NT2/D1 (cell line): ENCODE results near the gene MBD2.

Experiments used
- DNase-seq: peaks from one replicate; pipeline ENCODE4 v3.0.0-alpha.2; 2011; ENCODE audit warnings: low read depth, low spot score
- H3K27me3 ChIP-seq: 2 replicates; pipeline ENCODE4 v1.6.0; 2011; ENCODE audit warnings: mild to moderate bottlenecking; ENCODE audit not compliant: insufficient read length, insufficient read depth
- H3K36me3 ChIP-seq: 2 replicates; pipeline ENCODE4 v1.6.1; 2011; ENCODE audit warnings: mild to moderate bottlenecking, low read length, mixed read lengths; ENCODE audit not compliant: insufficient read depth, insufficient read length
- H3K4me1 ChIP-seq: 2 replicates; pipeline ENCODE4 v1.5.1; 2011; ENCODE audit not compliant: insufficient read depth, insufficient read length
- H3K4me3 ChIP-seq: 2 replicates; pipeline ENCODE4 v1.5.1; 2011; ENCODE audit warnings: low read depth; ENCODE audit not compliant: insufficient read length
- H3K9ac ChIP-seq: 2 replicates; pipeline ENCODE4 v1.6.0; 2011; ENCODE audit warnings: low read depth; ENCODE audit not compliant: insufficient read length
- H3K9me3 ChIP-seq: 2 replicates; pipeline ENCODE4 v1.5.1; 2011; ENCODE audit warnings: mild to moderate bottlenecking, low read length; ENCODE audit not compliant: insufficient read depth
- SUZ12 ChIP-seq: IDR thresholded peaks from 2 replicates; pipeline ENCODE4 v1.6.1; 2011; ENCODE audit not compliant: insufficient read length, insufficient read depth; ENCODE audit errors: extremely low read depth
- YY1 ChIP-seq: IDR thresholded peaks from 2 replicates; pipeline ENCODE4 v1.6.1; 2011; ENCODE audit not compliant: insufficient read length, insufficient read depth
- ZNF274 ChIP-seq: IDR thresholded peaks from 2 replicates; pipeline ENCODE4 v1.6.1; 2011; ENCODE audit warnings: mild to moderate bottlenecking, low read depth, low read length

MBD2 gene

DNA sequence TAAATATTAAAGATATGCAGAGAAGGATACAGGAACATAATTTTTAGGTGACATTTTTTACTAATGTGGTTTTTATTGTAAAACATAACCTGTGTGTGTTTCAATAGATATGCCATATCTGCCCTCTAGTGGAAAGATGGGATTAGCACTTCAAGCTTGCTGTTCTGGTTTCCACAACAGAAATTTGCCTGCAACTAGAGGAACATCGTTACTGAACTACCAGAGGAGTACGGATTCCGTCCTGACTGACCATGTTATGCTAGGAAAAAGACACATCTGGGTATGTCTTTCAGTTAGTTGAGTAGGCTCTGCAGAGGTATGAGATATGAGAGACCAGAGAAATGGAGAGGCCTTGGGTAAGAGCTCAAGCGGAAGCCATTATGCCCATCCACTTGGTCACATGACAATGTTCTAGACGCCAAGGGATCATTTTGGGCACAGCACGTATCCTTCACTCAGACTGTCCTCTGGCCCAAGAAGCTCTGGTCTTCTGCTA lies 104.9 kb downstream of the MBD2 start:
- no peak overlapping the region for H3K4me3 ChIP-seq

DNA sequence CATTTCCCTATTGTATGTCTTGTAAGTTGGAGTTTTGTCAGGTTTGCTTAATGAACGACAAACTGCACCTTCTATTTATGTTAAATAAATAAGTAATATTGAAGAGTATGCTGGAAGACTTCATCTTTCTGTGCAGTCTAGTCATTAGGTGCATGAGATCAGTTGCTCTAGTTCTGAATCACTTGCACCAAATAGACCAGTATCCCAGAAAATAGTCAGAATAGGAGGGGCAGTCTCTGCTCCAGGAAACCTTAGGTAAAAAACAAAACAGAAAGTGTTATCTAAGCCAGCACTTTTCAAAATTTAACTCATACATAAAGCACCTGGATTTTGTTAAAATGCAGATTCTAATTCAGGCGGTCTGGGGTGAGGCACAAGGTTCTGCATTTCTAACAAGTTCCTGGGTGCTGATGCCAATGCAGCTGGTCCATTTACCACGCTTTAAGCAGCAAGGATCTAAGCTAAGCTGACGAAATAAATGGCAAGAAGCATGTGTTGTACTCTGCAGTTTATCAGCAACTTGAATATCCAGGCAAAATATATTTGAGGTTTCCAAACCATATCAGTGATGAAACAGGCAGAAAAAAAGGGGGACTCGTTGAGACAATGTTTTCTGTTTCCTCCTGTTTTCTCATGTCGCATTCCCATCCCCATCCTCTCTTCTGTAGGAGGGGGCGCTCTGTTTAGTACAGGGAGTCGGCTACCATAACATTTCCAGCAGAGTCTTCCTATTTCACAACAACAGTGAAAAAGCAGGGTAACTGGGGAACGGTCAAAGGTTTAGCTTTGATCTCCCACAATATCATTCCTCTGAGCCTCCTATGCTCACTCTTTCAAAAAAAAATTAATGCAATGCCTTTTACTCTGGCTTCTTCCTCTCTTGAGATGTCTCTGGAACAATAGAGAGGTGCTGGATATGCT lies 106.4 kb downstream of the MBD2 start:
- no peaks in the 10 kb centered on the region for H3K36me3 ChIP-seq
- no peak for DNase-seq
- H3K27me3 ChIP-seq: no peaks in the 10 kb centered on the region
- H3K4me3 ChIP-seq: no peak overlapping the region
- no peak overlapping the region for H3K9ac ChIP-seq
- no peaks in the 10 kb centered on the region for H3K9me3 ChIP-seq
- H3K4me1 ChIP-seq: no peaks in the 10 kb centered on the region
- TF ChIP-seq SUZ12 (no peak), ZNF274 (no peak), YY1 (no peak)

More for the DNA sequence above, 104.9 kb downstream of the MBD2 start:
- no peaks in the 10 kb centered on the region for H3K27me3 ChIP-seq
- H3K9me3 ChIP-seq: no peaks in the 10 kb centered on the region
- H3K4me1 ChIP-seq: no peaks in the 10 kb centered on the region
- H3K9ac ChIP-seq: no peak overlapping the region
- peak; percentile 39 for DNase-seq
- no peak for TF ChIP-seq YY1
- no peak for TF ChIP-seq SUZ12
- no peak for TF ChIP-seq ZNF274
- H3K36me3 ChIP-seq: no peaks in the 10 kb centered on the region

DNA sequence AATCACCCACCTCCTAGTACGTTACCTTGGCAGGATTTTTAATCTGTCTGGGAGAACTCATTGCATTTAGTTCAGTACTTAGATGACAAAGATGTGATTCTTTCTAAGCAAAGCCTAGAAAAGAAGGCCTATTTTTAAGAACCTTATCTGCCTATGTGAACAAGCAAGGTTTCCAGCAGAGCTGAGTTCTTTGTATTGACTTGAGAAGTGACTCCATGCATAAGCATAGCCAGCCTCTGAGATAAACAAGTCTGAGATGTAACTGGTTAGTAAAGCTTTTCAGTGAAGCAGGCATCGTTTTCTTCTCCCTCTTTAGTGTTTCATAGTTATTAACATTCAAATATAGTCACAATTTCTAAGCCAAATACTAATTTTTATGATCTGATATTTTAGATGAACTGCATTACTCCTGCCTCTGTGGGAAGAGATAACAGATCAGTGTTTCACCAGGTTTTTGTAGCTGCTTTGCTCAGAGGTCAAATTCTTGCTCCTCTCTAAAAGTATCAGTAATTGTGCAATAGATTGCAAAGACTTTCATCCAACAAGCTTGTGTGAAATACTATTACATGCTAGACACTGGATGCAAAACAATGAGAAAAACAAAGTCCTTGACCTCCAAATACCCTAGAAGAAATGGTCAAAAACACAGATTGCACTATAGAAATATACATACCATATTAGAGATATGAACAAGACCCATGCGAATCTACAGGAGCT lies 107.8 kb downstream of the MBD2 start:
- TF ChIP-seq YY1 (no peak), ZNF274 (no peak)
- Histone ChIP-seq H3K27me3 (no peaks in the 10 kb centered on the region), H3K9me3 (no peaks in the 10 kb centered on the region), H3K4me1 (no peaks in the 10 kb centered on the region), H3K4me3 (no peak overlapping the region), H3K9ac (no peak overlapping the region), H3K36me3 (no peaks in the 10 kb centered on the region)
- no peak for DNase-seq

DNA sequence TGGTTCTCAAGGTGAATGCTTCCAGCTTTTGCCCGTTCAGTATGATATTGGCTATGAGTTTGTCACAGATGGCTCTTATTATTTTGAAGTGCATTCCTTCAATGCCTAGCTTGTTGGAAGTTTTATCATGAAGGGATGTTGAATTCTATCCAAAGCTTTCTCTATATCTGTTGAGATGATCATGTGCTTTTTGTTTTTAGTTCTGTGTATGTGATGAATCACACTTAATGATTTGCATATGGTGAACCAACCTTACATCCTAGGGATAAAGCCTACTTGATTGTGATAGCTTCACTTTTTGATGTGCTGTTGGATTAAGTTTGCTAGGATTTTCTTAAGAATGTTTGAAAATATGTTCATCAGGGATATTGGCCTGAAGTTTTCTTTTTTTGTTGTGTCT lies 112.1 kb downstream of the MBD2 start:
- Histone ChIP-seq H3K4me3 (no peak overlapping the region), H3K27me3 (no peaks in the 10 kb centered on the region), H3K9me3 (no peaks in the 10 kb centered on the region), H3K9ac (no peak overlapping the region), H3K36me3 (no peaks in the 10 kb centered on the region), H3K4me1 (no peaks in the 10 kb centered on the region)
- no peak for DNase-seq
- TF ChIP-seq ZNF274 (no peak), YY1 (no peak), SUZ12 (no peak)

DNA sequence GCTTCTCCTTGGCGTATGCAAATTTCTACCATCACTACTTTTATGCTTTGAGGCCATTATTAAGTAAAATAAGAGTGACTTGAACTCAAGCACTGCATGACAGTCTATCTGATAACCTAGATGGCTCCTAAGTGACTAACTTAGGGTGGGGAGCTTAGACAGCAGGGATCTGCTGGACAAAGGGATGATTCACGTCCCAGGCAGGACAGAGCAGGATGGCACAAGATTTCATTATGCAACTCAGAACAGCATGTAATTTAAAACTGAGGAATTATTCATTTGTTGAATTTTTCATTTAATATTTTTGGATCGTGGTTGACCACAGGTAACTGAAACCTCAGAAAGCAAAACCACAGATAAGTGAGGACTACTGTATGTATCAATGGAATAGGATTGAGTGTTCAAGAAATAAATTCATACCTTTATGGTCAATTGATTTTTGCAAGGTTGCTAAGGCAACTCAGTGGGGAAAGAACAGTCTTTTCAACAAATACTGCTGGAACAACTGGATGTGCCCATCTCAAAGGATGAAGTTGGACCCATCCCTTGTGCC lies 115.3 kb downstream of the MBD2 start:
- no peaks in the 10 kb centered on the region for H3K27me3 ChIP-seq
- no peaks in the 10 kb centered on the region for H3K36me3 ChIP-seq
- no peak overlapping the region for H3K9ac ChIP-seq
- H3K4me3 ChIP-seq: no peak overlapping the region
- DNase-seq: no peak
- no peaks in the 10 kb centered on the region for H3K4me1 ChIP-seq
- TF ChIP-seq YY1: no peak
- TF ChIP-seq ZNF274: no peak
- no peak for TF ChIP-seq SUZ12
- no peaks in the 10 kb centered on the region for H3K9me3 ChIP-seq

DNA sequence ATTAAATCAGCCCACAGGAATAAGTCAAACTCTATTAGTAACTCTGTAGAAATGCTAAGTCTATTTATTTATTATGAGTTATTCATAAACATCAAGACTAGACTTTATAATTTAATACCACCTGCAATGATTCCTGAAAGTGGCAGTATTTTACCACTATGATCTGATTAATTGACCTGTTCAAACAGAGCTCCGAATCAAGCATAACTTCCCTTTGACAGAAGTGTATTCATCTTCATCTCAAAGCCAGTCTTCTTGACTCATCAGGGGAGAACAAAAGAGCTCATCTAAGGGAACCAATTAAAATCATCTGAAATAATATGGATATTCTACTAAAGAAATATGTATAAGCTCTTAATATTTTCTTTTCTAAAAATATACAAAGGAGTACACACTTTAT lies 122.3 kb downstream of the MBD2 start:
- no peak for TF ChIP-seq ZNF274
- no peak overlapping the region for H3K9ac ChIP-seq
- no peaks in the 10 kb centered on the region for H3K36me3 ChIP-seq
- H3K4me3 ChIP-seq: no peak overlapping the region
- H3K4me1 ChIP-seq: no peaks in the 10 kb centered on the region
- no peaks in the 10 kb centered on the region for H3K9me3 ChIP-seq
- no peak for DNase-seq
- no peaks in the 10 kb centered on the region for H3K27me3 ChIP-seq
